Measurements from ENCODE around the gene TOPBP1.

TOPBP1 gene

GRCh38 chr3:133595341-133595740 is 66.4 kb downstream of the TOPBP1 start:
- TF ChIP-seq CTCF (IDR thresholded peaks at IDR 0.05; ENCODE audit: low read length) (no peak), EZH2 (IDR thresholded peaks at IDR 0.05; ENCODE audit: borderline replicate concordance, low read length) (no peak)

GRCh38 chr3:133593243-133593642 is 68.5 kb downstream of the TOPBP1 start:
- Histone ChIP-seq H3K4me2 (ENCODE audit: low read length) (no peak overlapping the region), H3K9ac (ENCODE audit: low read length) (no peak overlapping the region), H3K4me1 (ENCODE audit: insufficient read depth, low read length, severe bottlenecking) (peaks cover 18% of the 10 kb centered on the region), H3K27ac (ENCODE audit: low read depth, low read length, poor library complexity, severe bottlenecking) (peak overlapping the region; percentile 68), H3K4me3 (ENCODE audit: low read depth, low read length, poor library complexity, severe bottlenecking) (no peak overlapping the region), H3F3A (ENCODE audit: insufficient read depth, low read length) (peaks cover 28% of the 10 kb centered on the region), H2AFZ (ENCODE audit: low read length) (no peak overlapping the region), H3K27me3 (ENCODE audit: insufficient read depth, low read length) (no peaks in the 10 kb centered on the region), H3K9me3 (ENCODE audit: low read length) (no peaks in the 10 kb centered on the region), H3K36me3 (ENCODE audit: insufficient read depth, low read length) (peaks cover 18% of the 10 kb centered on the region), H4K20me1 (ENCODE audit: insufficient read depth, low read length) (no peaks in the 10 kb centered on the region), H3K79me2 (ENCODE audit: insufficient read depth, low read length) (no peaks in the 10 kb centered on the region), H3K9me2 (ENCODE audit: low read depth, low read length) (no peaks in the 10 kb centered on the region)
- no peak for TF ChIP-seq EZH2 (IDR thresholded peaks at IDR 0.05; ENCODE audit: borderline replicate concordance, low read length)
- TF ChIP-seq CTCF (IDR thresholded peaks at IDR 0.05; ENCODE audit: low read length), result no peak

More at GRCh38 chr3:133595341-133595740, 66.4 kb downstream of the TOPBP1 start:
- Histone ChIP-seq H3K27ac (ENCODE audit: low read depth, low read length, poor library complexity, severe bottlenecking) (no peak overlapping the region), H3K9me2 (ENCODE audit: low read depth, low read length) (no peaks in the 10 kb centered on the region), H3K9me3 (ENCODE audit: low read length) (no peaks in the 10 kb centered on the region), H3K79me2 (ENCODE audit: insufficient read depth, low read length) (no peaks in the 10 kb centered on the region), H3F3A (ENCODE audit: insufficient read depth, low read length) (peaks cover 19% of the 10 kb centered on the region), H3K4me3 (ENCODE audit: low read depth, low read length, poor library complexity, severe bottlenecking) (no peak overlapping the region), H3K27me3 (ENCODE audit: insufficient read depth, low read length) (no peaks in the 10 kb centered on the region), H3K36me3 (ENCODE audit: insufficient read depth, low read length) (peaks cover 7% of the 10 kb centered on the region; the same call in 1 of the 2 replicates), H4K20me1 (ENCODE audit: insufficient read depth, low read length) (no peaks in the 10 kb centered on the region), H2AFZ (ENCODE audit: low read length) (no peak overlapping the region), H3K9ac (ENCODE audit: low read length) (no peak overlapping the region), H3K4me2 (ENCODE audit: low read length) (no peak overlapping the region), H3K4me1 (ENCODE audit: insufficient read depth, low read length, severe bottlenecking) (peaks cover 18% of the 10 kb centered on the region)

GRCh38 chr3:133592843-133593242 is 68.9 kb downstream of the TOPBP1 start:
- Histone ChIP-seq H3K79me2 (ENCODE audit: insufficient read depth, low read length) (no peaks in the 10 kb centered on the region), H3K9me2 (ENCODE audit: low read depth, low read length) (no peaks in the 10 kb centered on the region), H3K4me2 (ENCODE audit: low read length) (no peak overlapping the region), H3K27ac (ENCODE audit: low read depth, low read length, poor library complexity, severe bottlenecking) (peak overlapping the region; percentile 68), H2AFZ (ENCODE audit: low read length) (no peak overlapping the region), H4K20me1 (ENCODE audit: insufficient read depth, low read length) (no peaks in the 10 kb centered on the region), H3K9ac (ENCODE audit: low read length) (no peak overlapping the region), H3K4me1 (ENCODE audit: insufficient read depth, low read length, severe bottlenecking) (peaks cover 18% of the 10 kb centered on the region), H3F3A (ENCODE audit: insufficient read depth, low read length) (peaks cover 28% of the 10 kb centered on the region), H3K36me3 (ENCODE audit: insufficient read depth, low read length) (peaks cover 22% of the 10 kb centered on the region), H3K9me3 (ENCODE audit: low read length) (no peaks in the 10 kb centered on the region), H3K27me3 (ENCODE audit: insufficient read depth, low read length) (no peaks in the 10 kb centered on the region), H3K4me3 (ENCODE audit: low read depth, low read length, poor library complexity, severe bottlenecking) (no peak overlapping the region)
- TF ChIP-seq EZH2 (IDR thresholded peaks at IDR 0.05; ENCODE audit: borderline replicate concordance, low read length) (no peak), CTCF (IDR thresholded peaks at IDR 0.05; ENCODE audit: low read length) (no peak)

All from OCI-LY1 (cell line).